ENCODE data around the gene DHRS1.

DHRS1 gene

GRCh38 chr14:24251880-24252288 is 47.7 kb downstream of the DHRS1 start (continued):
- TF ChIP-seq ZBTB11 (tag by site-specific recombination; conservative IDR thresholded peaks at IDR 0.05; ENCODE audit: low read depth): no peak
- no peak for TF ChIP-seq ZBTB49 (tag by site-specific recombination; IDR thresholded peaks at IDR 0.05; ENCODE audit: low read depth)
- TF ChIP-seq ZNF354C (tag by site-specific recombination; IDR thresholded peaks at IDR 0.05; ENCODE audit: borderline replicate concordance, low read depth): no peak
- TF ChIP-seq ZNF18 (tag by site-specific recombination; IDR thresholded peaks at IDR 0.05): no peak
- no peak for TF ChIP-seq ZNF362 (tag by site-specific recombination; IDR thresholded peaks at IDR 0.05)
- no peak for TF ChIP-seq ZFP69B (tag by site-specific recombination; IDR thresholded peaks at IDR 0.05)
- TF ChIP-seq HOXA7 (CRISPR knock-in tag; IDR thresholded peaks at IDR 0.05; ENCODE audit: borderline replicate concordance): no peak
- TF ChIP-seq ZSCAN30 (tag by site-specific recombination; IDR thresholded peaks at IDR 0.05): no peak
- no peak for TF ChIP-seq ZEB2 (tag by site-specific recombination; IDR thresholded peaks at IDR 0.05)
- TF ChIP-seq ZNF223 (tag by site-specific recombination; IDR thresholded peaks at IDR 0.05): no peak
- TF ChIP-seq ZNF776 (tag by site-specific recombination; IDR thresholded peaks at IDR 0.05; ENCODE audit: borderline replicate concordance): no peak
- TF ChIP-seq ZNF488 (tag by site-specific recombination; IDR thresholded peaks at IDR 0.05): no peak
- TF ChIP-seq ZNF701 (tag by site-specific recombination; IDR thresholded peaks at IDR 0.05): no peak

- no peak for TF ChIP-seq ZNF621 (tag by site-specific recombination; IDR thresholded peaks at IDR 0.05)
- TF ChIP-seq ZNF426 (tag by site-specific recombination; IDR thresholded peaks at IDR 0.05): no peak
- TF ChIP-seq ZNF155 (tag by site-specific recombination; IDR thresholded peaks at IDR 0.05): no peak
- no peak for TF ChIP-seq KLF1 (tag by site-specific recombination; IDR thresholded peaks at IDR 0.05)
- no peak for TF ChIP-seq ATF2 (tag by site-specific recombination; IDR thresholded peaks at IDR 0.05; ENCODE audit: low read depth)
- no peak for TF ChIP-seq ZNF114 (tag by site-specific recombination; IDR thresholded peaks at IDR 0.05)
- TF ChIP-seq ZSCAN30 (tag by site-specific recombination; IDR thresholded peaks at IDR 0.05): no peak
- TF ChIP-seq ZNF514 (tag by site-specific recombination; IDR thresholded peaks at IDR 0.05): no peak
- TF ChIP-seq ZNF324 (tag by site-specific recombination; IDR thresholded peaks at IDR 0.05): no peak
- Histone ChIP-seq H3K36me3 (ENCODE audit: control insufficient read depth in 2 of 2, insufficient read depth in 1 of 2, low read length in 2 of 2) (peaks cover 0 to 13% of the 10 kb centered on the region in 2 experiments; a peak in 2 of 3 replicates), H3K9me3 (ENCODE audit: control insufficient read depth, insufficient read depth, low read depth, low read length) (no peaks in the 10 kb centered on the region), H3K4me1 (ENCODE audit: control insufficient read depth, insufficient read depth, low read length) (no peaks in the 10 kb centered on the region), H3K27ac (ENCODE audit: extremely low read depth, low read depth, low read length) (no peak overlapping the region), H3K4me3 (ENCODE audit: low read depth, low read length) (no peak overlapping the region)
- CTCF ChIA-PET: interaction anchor here (0.6 to 4.6 kb wide), 4 partner anchors 8 to 585 kb away, joined by 3 to 22 read pairs (median 4); partner anchors contain the start of gene TINF2
- POLR2A ChIA-PET: interaction anchor here (1.0 kb wide), 1 partner anchor 49 kb away, joined by 3 read pairs; the partner anchor contains the start of genes DHRS1 and NOP9
These were observed 49.2 kb downstream of the DHRS1 start for GRCh38 chr14:24250354-24250753.

Data from HEK293 (cell line).